ENCODE measurements around the gene IFITM10.

IFITM10 gene

GRCh38 chr11:1703146-1703545 is 47.2 kb downstream of the IFITM10 start (continued):
- TF ChIP-seq KLF17 (tag by site-specific recombination; IDR thresholded peaks at IDR 0.05) (no peak), ZBTB8A (tag by site-specific recombination; IDR thresholded peaks at IDR 0.05) (no peak), ZNF169 (tag by site-specific recombination; IDR thresholded peaks at IDR 0.05) (no peak)

GRCh38 chr11:1702506-1702905 is 47.9 kb downstream of the IFITM10 start:
- Histone ChIP-seq H3K27ac (ENCODE audit: extremely low read depth, low read depth, low read length) (no peak overlapping the region), H3K9me3 (ENCODE audit: control insufficient read depth, insufficient read depth, low read depth, low read length) (no peaks in the 10 kb centered on the region), H3K4me3 (ENCODE audit: low read depth, low read length) (no peak overlapping the region), H3K36me3 (ENCODE audit: control insufficient read depth in 2 of 2, insufficient read depth in 1 of 2, low read length in 2 of 2) (no peaks in the 10 kb centered on the region), H3K4me1 (ENCODE audit: control insufficient read depth, insufficient read depth, low read length) (no peaks in the 10 kb centered on the region)
- ChIA-PET POLR2A (no interaction called here), CTCF (interaction anchor here (1.0 to 6.2 kb wide), 2 partner anchors 8 to 131 kb away, joined by 3 to 38 read pairs; partner anchors contain the start of gene SYT8)
- TF ChIP-seq INSM2 (tag by site-specific recombination; IDR thresholded peaks at IDR 0.05) (no peak), ZNF645 (tag by site-specific recombination; IDR thresholded peaks at IDR 0.05) (no peak), MEIS1 (CRISPR knock-in tag; IDR thresholded peaks at IDR 0.05; ENCODE audit: borderline replicate concordance) (no peak), PRDM2 (tag by site-specific recombination; IDR thresholded peaks at IDR 0.05; ENCODE audit: borderline replicate concordance) (no peak), ZBTB17 (tag by site-specific recombination; IDR thresholded peaks at IDR 0.05) (no peak), ZNF362 (tag by site-specific recombination; IDR thresholded peaks at IDR 0.05) (no peak), ZNF121 (tag by site-specific recombination; IDR thresholded peaks at IDR 0.05) (no peak), HOXC10 (CRISPR knock-in tag; IDR thresholded peaks at IDR 0.05) (no peak), BCL6B (tag by site-specific recombination; IDR thresholded peaks at IDR 0.05) (no peak), YY2 (tag by site-specific recombination; IDR thresholded peaks at IDR 0.05) (no peak), ZNF302 (tag by site-specific recombination; IDR thresholded peaks at IDR 0.05; ENCODE audit: low read depth) (no peak), ZSCAN30 (tag by site-specific recombination; IDR thresholded peaks at IDR 0.05) (no peak), ZNF660 (tag by site-specific recombination; IDR thresholded peaks at IDR 0.05) (no peak), ZNF548 (tag by site-specific recombination; IDR thresholded peaks at IDR 0.05) (no peak), HOXA7 (CRISPR knock-in tag; IDR thresholded peaks at IDR 0.05; ENCODE audit: borderline replicate concordance) (no peak), REPIN1 (tag by site-specific recombination; IDR thresholded peaks at IDR 0.05; ENCODE audit: low read depth) (no peak)

Data from HEK293 (cell line).